ENCODE measurements around the gene TAL1. TPM values are rescaled to one million over a fixed set of nuclear protein-coding genes. Genes with fewer than 3 reads are reported as not detected.
"Not testable (repeated sequence)": the region's sequence is repeated elsewhere in the genome, so short reads cannot be mapped to it uniquely, and the experiment has no call there.

The TAL1 gene
- total RNA-seq, 1 donor from 2014 or later: 0.21 TPM

GRCh38 chr1:47198214-47198613, 33.8 kb downstream of the TAL1 start:
- H3K27ac Mint-ChIP-seq (ENCODE audit: unreplicated experiment): no peak overlapping the region
- H3K4me1 Mint-ChIP-seq: no peaks in the 10 kb centered on the region
- H3K4me3 Mint-ChIP-seq: no peak overlapping the region
- DNase-seq (ENCODE audit: low read depth, low spot score): no peak
- peaks cover 43% of the 10 kb centered on the region for H3K27me3 Mint-ChIP-seq (ENCODE audit: low read depth)
- no peaks in the 10 kb centered on the region for H3K9me3 Mint-ChIP-seq
- no peak for TF ChIP-seq CTCF (conservative IDR thresholded peaks at IDR 0.05)
- no peaks in the 10 kb centered on the region for H3K36me3 Mint-ChIP-seq (ENCODE audit: low read depth)

GRCh38 chr1:47196622-47197021, 35.4 kb downstream of the TAL1 start:
- Mint-ChIP-seq H3K36me3 (ENCODE audit: low read depth) (no peaks in the 10 kb centered on the region), H3K27me3 (ENCODE audit: low read depth) (peaks cover 42% of the 10 kb centered on the region), H3K27ac (ENCODE audit: unreplicated experiment) (no peak overlapping the region), H3K4me3 (no peak overlapping the region), H3K4me1 (peaks cover 6% of the 10 kb centered on the region), H3K9me3 (no peaks in the 10 kb centered on the region)
- no peak for TF ChIP-seq CTCF (conservative IDR thresholded peaks at IDR 0.05)
- DNase-seq (ENCODE audit: low read depth, low spot score): no peak

DNA sequence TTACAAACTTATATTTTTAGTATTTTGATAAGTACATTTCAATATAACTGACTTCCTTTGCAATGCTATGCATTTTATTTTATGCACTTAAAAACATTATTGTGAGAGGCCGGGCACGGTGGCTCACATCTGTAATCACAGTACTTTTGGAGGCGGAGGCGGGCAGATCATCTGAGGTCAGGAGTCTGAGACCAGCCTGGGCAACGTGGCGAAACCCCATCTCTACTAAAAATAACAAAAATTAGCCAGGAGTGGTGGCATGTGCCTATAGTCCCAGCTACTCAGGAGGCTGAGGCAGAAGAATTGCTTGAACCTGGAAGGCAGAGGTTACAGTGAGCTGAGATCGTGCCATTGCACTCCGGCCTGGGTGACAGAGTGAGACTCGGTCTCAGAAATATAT, 36.0 kb downstream of the TAL1 start:
- H3K4me3 Mint-ChIP-seq; H3K4me1 Mint-ChIP-seq; H3K36me3 Mint-ChIP-seq (ENCODE audit: low read depth); H3K27ac Mint-ChIP-seq (ENCODE audit: unreplicated experiment); H3K9me3 Mint-ChIP-seq; DNase-seq (ENCODE audit: low read depth, low spot score): not testable (repeated sequence)
- peaks cover 37% of the 10 kb centered on the region for H3K27me3 Mint-ChIP-seq (ENCODE audit: low read depth)

DNA sequence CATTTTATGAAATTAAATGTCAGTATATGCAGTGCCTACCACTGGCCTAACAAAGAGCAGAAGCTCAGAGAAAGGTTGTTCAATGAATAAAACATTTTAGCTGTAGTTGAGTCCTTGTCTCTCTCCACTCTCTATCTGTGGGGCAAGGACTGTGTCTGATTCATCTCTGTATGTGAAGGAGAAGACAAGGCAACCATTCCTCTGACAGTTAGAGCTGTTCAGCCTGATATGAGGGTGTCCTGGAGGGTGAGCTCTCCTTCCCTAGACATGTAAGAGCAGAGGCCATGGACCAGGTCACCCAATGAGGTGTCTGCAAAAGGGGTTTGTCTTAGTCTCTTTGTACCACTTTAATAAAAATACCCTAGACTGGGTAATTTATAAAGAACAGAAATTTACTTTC, 37.7 kb downstream of the TAL1 start:
- H3K4me1 Mint-ChIP-seq: peaks cover 6% of the 10 kb centered on the region
- H3K9me3 Mint-ChIP-seq: no peaks in the 10 kb centered on the region
- H3K4me3 Mint-ChIP-seq: no peak overlapping the region
- H3K27me3 Mint-ChIP-seq (ENCODE audit: low read depth): peaks cover 26% of the 10 kb centered on the region
- H3K27ac Mint-ChIP-seq (ENCODE audit: unreplicated experiment): no peak overlapping the region
- no peaks in the 10 kb centered on the region for H3K36me3 Mint-ChIP-seq (ENCODE audit: low read depth)
- no peak for TF ChIP-seq CTCF (conservative IDR thresholded peaks at IDR 0.05)
- no peak for DNase-seq (ENCODE audit: low read depth, low spot score)

DNA sequence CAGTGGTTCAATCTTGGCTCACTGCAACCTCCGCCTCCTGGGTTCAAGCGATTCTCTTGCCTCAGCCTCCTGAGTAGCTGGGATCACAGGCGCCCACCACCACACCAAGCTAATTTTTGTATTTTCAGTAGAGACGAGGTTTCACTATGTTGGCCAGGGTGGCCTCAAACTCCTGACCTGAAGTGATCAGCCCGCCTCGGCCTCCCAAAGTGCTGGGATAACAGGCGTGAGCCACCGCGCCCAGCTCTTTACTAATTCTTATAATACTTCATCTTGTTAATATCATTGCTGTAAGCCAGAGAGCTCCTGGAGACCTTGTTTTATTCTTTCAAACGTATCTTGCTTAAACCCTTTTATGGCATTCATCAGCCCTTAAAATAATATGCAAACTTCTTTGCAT, 38.5 kb downstream of the TAL1 start:
- not testable (repeated sequence) for H3K9me3 Mint-ChIP-seq; H3K4me1 Mint-ChIP-seq; H3K4me3 Mint-ChIP-seq; DNase-seq (ENCODE audit: low read depth, low spot score); H3K36me3 Mint-ChIP-seq (ENCODE audit: low read depth); H3K27ac Mint-ChIP-seq (ENCODE audit: unreplicated experiment)
- H3K27me3 Mint-ChIP-seq (ENCODE audit: low read depth): peaks cover 18% of the 10 kb centered on the region

- Mint-ChIP-seq H3K27me3 (ENCODE audit: low read depth) (peaks cover 10% of the 10 kb centered on the region), H3K9me3 (no peaks in the 10 kb centered on the region), H3K27ac (ENCODE audit: unreplicated experiment) (peak overlapping the region; percentile 82), H3K4me1 (peaks cover 6% of the 10 kb centered on the region), H3K4me3 (no peak overlapping the region), H3K36me3 (ENCODE audit: low read depth) (no peaks in the 10 kb centered on the region)
- peak; percentile 78 for DNase-seq (ENCODE audit: low read depth, low spot score)
- peak; percentile 94 for TF ChIP-seq CTCF (conservative IDR thresholded peaks at IDR 0.05)
Measured at GRCh38 chr1:47192458-47193384, 39.3 kb downstream of the TAL1 start.

Measured in neural crest cell (in vitro differentiated cells).